HG03432 (cell line): ENCODE measurements around the gene GRIK3.

Experiments
- ATAC-seq: cut with Tn5 transposase; IDR thresholded peaks from one replicate; pipeline ENCODE4 v1.9.1; 2021; ENCODE audit warnings: mild to moderate bottlenecking, moderate library complexity; ENCODE audit not compliant: unreplicated experiment

The GRIK3 gene

DNA sequence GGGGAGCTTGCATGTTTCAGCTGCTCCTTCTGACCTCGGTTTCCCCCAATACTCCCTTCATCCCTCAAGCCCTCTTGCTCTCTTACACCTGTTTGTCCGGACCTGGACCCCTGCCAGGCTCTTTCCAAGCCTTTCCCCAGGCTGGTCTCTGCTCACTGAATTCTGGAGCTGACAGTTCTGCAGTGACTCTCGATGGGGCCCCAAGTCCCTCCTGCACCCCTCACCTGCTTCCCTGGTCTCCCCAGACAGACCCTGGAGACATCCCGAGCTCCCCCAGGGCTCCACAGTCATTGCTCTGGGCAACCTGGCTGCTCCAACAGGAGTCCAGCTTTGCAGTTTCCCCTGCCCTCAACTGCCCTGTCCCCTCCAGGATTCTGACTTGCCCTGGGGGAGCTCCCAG, 198.6 kb downstream of the GRIK3 start:
- no peak for ATAC-seq

DNA sequence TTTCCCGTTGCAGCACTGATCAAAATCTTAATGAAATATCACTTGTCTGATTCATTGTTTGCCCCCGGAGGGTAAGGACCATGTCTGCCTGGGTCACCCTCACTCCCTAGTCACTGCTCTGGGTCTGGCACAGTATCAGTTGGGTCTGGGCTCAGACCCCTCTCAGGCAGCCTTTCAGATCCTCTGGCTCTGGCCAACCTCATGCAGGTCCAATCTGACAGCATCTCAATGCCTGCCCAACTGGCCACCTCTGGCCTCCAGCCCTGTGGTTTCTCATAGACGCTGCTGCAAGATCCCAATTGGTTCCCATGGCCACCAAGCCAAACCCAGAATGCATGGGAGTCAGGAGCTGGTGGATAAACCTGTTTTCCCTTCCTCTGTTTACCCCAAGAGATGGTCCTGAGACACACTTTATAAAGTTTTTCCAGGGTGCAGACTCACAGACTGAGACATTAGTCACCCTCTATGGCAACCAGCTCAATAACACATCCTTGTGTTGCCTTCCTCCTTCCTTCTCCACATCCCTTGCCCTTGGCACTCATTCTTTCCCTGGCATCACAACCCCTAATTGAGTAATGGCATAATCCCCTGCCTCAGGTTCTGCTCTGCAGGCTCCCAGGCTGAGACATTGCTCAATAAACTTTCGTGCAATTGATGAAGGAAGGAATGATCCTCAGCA, 199.2 kb downstream of the GRIK3 start:
- no peak for ATAC-seq

DNA sequence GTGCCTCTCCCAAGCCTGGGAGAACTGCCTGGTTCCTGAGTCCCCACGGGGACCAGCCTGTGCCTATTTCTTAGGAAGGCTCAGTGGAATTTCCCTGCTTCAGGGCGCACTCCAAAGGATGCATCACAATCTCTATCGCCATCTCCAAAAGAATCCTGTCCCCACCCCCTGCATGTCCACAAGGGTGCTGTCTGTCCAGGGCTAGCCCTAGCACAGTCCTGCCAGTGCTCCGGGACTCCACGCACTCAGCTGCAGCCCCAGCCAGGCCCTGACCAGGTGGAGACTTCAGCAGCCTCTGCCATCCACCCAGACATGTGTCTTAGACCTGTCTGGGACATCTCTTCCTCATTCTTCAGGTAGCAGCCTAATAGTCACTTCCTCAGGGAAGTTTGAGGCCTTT, 199.7 kb downstream of the GRIK3 start:
- ATAC-seq = no peak

DNA sequence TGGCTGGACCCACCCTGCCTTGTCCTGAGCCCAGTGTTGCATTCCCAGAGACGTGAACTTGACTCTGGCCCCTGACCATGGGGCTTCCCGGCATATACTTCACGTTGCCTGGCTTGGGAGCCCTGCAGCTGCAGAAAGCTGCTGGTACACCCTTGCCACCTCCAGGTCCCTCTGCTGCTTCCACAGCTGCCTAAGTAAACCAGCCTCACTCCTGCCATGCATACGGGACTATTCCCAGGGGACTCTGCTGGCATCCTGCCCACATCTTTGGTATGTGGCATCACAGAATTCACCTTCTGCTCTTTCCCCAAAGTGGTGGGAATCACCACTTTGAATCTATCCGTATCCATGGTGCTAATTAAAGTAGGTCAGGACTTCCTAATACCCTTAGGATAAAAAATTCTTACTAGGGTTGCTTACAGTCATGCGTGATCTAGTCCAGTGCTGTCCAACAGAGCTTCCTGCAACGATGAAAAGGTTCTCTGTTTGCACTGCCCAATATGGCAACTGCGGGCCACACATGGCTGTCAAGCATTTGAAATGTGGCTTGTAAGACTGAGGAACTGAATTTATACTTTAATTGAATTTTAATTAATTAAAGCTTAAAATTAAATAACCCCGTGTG, 203.0 kb downstream of the GRIK3 start:
- no peak for ATAC-seq

DNA sequence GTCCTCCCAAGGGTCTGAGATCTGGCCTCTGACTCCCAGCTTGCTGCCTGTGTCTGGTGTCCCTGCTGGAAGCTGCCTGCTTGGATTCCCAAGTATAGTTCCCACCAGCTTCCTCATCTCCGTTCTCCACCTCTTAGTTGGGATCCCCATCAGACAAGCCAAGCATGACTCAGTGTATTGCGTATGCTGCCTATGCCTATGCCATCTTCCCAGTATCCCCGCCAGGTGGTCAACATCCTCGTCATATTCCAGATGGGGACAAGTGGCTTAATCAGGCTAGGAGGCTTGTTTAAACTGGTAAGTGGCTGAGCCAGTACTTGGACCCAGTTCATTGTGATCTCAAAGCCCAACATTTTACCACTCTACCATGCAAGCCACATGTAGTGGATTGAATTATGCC, 204.4 kb downstream of the GRIK3 start:
- ATAC-seq = no peak

DNA sequence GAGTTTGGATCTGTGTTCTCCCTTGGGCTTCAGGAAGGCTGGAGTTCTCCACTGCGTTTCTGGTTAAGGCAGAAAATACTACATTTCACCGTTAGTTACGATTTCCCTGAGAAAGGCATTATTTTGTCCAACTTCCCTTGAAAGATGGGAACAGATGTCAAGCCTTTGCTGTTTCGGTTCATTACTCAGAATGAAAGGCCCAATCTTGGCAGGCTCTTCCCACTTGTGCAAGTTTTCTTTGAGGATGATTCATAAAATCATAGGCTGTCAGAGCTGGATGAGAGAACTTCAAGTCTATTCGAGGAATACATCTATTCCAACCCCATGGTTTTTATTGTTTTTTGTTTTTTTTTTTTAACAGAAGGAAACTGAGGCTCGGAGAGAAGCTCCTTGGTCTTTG, 205.2 kb downstream of the GRIK3 start:
- no peak for ATAC-seq

DNA sequence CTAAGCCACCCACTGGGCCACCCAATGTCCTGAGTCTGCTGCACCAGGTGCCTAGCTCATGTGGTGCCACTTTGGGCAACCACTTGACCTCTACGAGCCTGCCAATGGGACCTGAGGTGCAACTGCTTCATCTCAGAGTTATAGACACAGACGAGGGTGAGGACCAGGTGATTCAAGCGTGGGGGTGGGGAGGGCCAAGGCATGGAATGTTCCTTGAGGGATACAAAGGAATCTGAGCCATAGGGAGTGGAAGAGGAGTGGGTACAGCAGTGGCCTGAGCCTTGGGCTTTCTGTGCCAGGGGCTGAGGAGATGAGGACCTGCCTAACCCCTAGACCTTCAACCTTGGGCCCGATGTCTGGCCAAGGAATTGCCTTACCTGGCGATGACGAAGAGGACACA, 209.1 kb downstream of the GRIK3 start:
- no peak for ATAC-seq

DNA sequence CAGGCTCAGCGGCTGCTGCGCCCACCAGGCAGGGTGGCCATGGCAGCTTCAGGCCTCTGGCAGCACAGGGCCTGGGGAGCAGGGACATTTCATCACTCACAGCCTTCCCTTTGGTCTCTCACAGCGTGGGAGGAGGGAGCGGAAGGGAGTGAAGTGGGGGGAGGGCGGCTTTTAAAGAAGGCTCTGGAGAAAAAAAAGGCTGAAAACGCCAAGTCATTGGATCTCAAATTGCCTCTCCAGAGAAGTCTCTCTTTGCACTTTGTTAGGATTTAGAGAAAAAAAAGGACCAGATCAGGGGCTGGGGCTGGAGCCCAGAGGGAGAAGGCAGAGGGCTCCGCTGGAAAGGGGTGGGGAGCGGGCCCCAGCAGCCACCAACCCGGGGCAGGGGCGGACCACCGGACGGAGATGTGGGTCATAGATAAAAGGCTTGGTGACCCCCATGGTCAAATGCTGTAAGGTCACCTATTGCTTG, 209.9 kb downstream of the GRIK3 start:
- ATAC-seq = no peak

DNA sequence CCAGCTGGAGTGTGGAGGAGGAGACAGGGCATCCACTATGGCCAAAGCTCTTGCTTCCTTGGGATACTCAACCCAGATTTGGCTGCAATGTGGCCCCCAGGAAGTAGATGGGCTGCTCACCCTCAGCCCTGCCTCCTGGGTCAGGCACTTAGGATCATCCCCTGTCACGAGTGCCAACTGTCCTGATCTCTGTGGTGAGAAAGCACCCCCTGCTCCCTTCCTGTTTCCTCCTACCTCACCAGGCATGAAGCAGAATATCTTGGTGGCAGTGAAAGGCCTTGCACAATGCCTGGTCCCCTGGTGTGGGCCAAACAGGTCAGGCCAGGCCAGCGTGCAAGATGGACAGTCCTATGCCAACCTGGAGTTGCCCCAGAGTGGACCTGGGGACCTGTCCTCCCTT, 211.7 kb downstream of the GRIK3 start:
- ATAC-seq = no peak

DNA sequence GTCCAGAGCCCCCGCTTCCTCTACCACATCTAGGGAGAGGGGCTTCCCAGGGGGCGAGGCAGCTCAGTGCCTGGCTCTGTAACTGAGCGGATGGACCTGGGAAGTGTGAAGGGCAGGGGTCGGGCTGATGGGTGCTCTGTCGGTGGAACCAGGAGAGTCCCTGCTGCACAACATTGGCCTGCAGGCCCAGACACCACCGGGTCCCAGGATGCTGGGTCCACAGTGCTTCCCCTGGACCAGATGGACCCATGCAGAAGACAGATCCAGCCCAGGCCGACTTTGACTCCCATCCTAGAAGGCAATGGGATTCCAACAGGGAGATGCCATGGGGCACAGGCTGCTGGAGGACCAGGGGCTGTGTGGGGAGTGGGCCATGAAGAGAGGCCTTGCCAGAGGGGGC, 212.9 kb downstream of the GRIK3 start:
- ATAC-seq = no peak

DNA sequence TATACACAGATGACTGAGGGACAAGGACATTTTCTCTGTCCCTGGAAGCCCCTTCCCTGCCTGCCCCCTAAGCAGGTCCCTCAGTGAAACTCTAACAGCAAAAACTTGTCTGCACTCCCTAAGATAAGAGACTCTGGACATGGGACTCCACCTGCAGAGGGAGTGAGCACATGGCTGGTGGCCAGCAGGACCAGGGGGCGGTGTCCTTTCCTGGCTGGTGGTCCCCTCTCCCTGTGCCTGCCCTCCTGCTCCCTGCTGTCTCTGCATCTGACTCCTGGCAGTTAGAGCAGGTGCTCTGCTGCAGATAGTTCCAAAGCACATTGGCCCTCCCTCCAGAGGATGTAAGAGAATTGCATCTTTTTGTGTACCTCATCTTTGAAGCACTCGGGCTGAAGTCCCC, 215.5 kb downstream of the GRIK3 start:
- no peak for ATAC-seq

DNA sequence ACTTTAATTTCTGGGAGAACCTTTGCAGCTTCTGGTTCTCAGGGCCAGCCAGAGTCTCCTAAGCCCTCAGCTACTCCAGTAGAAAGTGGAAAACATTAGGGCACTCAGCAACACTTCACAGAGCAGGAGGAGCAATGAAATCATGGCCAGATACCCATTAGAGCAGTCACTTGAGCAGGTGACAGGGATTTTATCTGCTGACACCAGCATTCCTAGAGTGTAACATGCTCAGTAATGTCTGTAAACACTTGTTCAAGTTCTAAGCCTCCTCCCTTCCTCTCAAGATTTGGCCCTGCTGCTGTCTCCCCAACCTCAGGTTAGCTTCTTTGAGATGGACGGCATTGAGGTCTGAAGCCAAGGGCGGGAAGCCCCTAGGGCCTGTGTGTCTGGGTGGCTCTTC, 218.0 kb downstream of the GRIK3 start:
- ATAC-seq = no peak

DNA sequence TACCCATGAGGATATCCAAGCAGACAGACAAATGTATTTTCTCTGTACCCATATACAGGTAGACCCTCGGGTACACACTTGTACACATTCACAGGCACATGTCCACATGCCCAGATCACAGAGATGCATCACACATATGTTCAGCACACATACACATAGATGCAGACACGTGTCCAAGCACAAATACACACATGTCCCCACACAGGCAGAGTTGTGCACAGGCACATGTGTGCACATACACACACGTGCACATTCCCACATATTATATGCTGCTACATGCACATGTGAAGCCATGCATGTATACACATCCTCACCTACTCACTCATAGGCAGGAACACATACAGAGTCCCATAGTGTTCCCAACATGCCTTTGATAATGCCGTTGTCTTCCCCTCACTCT, 219.5 kb downstream of the GRIK3 start:
- no peak for ATAC-seq

DNA sequence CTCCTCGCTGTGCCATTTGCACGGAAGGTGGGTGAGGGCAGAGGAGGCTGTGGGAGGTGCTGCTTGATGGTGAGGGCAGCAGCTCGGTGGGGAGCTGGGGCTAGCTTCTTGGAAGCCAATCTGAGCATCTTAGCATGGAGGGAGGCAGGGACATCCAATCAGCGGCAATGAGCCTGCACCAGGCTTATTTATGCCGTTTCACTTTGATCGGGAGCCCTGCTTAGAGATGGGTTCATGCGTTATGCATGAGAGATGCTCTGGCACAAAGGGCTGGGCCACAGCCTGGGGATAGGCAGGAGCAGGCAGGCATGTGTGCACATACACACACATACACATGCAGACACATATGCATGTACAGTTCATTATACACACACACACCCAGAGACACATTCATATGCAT, 220.2 kb downstream of the GRIK3 start:
- ATAC-seq = no peak

DNA sequence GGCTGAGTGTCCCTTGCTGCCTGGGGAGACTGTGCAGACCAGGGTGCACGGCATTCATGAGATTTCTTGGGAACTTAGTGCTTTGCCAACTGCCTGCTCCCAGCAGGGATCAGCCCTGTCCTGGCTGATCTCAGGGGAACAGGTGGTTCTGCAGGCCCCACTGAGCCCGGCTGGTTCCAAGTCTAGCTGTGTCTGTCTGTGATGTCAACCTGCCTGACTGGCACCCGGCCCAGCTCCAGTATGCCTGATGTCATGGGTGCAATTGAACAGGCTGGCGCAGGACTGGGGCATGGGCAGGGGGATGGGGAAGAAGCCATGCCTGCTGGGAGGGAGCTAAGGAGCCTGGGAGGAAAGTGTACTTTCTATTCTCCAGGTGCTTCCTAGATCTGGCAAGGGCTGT, 227.1 kb downstream of the GRIK3 start:
- no peak for ATAC-seq

DNA sequence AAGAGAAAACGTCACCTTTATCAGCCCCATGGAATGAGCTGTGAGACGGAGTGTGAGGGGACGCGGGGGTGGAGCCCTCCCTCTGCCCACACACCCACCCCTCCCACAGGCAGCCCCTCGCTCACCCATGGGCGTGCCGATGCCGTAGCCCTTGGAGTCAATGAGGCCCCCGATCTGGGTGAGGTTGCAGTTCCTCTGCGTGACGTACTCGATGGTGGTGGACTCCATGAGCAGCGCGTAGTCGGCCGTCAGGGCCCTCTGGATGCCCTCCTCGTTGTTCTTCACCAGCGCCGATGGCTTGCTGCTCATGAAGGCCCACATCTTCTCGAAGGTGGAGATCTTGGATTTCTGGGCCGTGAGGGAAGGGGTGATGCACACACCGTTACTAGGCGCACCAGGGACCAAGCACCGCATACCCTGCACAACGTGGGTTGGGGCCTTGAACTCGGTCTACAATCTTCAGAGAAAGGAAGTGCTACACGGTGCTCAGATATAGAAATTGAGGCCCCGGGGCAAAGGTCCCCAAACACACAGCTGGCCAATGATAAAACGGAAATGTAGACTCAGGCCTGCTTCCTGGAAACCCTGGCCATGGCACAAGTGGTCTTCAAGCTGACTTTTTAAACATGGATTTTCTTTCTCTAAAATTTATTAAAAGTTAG, 228.2 kb downstream of the GRIK3 start:
- no peak for ATAC-seq

DNA sequence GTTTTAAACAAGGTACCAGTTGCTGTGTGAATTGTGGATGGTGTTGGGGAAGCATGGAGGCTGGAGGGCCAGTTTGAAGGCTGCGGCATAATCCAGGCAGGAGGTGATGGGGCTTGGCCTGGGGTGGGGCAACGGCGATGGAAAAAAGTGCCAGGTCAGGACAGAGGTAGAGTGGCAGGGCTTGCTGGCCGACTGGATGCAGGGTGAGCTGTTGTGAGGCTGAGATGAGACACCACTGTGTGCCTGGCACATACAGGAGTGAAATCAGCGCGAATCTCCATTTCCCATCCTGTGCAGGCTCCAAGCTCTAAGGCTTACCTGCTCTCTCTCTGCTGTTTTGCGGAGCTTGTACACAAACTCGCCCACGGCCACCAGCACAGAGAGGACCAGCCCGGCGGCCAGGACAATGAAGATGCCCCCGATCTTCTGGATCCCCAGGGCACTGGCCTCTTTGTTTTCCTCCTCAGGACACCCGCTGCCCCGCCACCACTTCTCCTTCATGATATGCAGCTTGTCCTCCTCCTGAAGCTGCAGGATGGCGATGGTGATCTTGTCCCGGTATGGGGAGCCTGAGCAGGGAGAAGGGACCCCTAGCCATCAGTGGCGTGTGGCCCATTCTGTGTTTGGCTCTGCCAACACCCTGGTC, 229.5 kb downstream of the GRIK3 start:
- no peak for ATAC-seq

DNA sequence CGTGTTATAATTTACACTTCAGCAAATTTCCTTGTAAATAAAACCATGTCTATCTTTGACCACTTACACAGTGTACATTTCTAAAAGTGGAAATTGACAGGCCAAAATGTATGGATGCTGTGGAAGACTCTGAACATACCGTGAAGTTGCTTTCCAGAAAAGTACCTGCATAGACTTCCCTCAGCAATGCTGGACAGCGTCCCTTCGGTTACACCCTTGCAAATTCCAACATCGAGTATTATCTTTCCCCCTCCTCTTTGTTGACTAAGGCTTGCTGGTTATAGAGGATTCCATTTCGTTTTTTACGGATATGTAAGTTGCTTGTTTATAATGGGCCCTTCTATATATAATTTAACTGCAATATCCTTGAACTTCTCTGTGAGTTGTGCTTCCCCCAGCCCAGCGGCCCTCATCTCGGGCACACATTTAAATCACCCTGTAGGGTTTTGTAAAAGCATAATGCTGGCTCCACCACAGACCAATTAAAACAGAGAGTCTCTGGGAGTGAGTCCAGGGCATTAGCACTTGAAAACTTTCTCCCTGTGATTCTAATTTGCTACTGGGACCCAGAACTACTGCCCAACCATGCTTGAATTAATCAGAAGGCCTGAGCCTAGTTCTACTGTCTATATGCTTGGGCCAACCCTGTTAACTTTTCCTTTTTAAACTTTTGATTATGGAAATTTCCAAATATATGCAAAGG, 230.3 kb downstream of the GRIK3 start:
- no peak for ATAC-seq

DNA sequence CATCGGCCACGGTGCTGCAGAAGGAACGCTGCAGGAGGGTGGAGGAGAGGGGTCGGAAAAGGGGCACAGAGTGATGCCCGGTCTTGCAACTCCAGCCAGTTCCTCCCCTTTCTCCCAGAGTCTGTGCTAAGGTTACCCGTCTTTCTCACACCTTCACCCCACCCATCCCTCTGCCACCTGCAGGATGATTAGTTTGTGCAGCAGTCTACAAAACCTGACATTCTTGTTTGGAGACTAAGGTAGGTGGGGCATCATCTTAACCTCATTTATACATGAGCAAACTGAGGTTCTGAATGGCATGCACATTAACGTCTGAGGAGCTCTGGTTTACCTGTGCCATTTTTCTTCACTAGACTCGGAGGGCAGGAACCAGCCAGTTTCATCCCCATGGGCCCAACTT, 232.3 kb downstream of the GRIK3 start:
- no peak for ATAC-seq

DNA sequence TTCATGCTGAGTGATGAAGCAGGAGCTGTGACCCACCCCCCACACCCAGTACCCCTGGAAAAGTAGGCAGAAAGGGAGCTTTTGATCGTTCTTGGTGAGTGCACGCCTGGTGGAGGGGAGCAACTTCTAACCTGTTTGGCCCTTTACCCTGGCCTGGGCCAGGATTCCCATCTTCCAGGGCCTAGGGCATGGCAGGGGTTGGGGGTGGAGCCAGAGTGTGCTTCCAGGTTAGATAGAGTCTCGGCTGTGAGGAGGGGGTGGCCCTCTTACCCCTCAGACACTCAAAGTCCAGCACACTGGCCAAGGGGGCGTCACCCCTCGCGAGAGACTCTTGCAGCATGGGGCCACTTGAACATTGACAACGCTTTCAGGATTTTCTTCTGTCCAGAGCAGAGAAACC, 236.6 kb downstream of the GRIK3 start:
- no peak for ATAC-seq

DNA sequence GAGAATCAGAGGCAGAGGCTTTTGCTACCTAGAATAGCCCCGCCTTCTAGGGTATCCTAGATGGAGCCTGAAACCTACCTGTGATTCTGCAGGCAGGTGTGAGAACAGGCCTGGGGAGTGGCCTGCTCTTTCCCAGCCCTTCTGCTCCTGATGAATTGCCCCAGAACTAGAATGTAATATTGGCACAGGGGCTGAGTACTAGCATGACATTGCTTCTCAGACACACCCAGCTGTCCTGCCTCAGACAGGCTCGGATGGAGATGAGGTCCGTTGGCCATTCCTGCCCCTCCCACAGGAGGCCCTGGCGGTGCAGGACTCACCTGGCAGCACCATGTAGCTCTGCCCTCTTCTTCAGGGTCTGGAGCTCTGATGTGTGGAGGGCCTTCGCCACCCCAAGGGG, 237.6 kb downstream of the GRIK3 start:
- no peak for ATAC-seq
